HepG2 (cell line): ENCODE results near the gene PYGL. TPM values are rescaled to one million over a fixed set of nuclear protein-coding genes. Genes with fewer than 3 reads are reported as not detected.

Experiments used
- AKAP8 ChIP-seq: sonication (generic); formaldehyde crosslinking; IDR thresholded peaks from 2 replicates; pipeline ENCODE4 v1.5.1; 2020; ENCODE audit warnings: mild to moderate bottlenecking, missing genetic modification reagents
- HHEX ChIP-seq: IDR thresholded peaks from 2 replicates; pipeline ENCODE4 v1.6.1; 2016; ENCODE audit warnings: control low read depth
- JUNB ChIP-seq: sonication (generic); formaldehyde crosslinking; IDR thresholded peaks from 2 replicates; pipeline ENCODE4 v1.8.0; 2022; ENCODE audit warnings: missing genetic modification reagents, mild to moderate bottlenecking, borderline replicate concordance
- KDM4B ChIP-seq: sonication (generic); formaldehyde crosslinking; IDR thresholded peaks from 2 replicates; pipeline ENCODE4 v1.4.0; 2020; ENCODE audit warnings: missing genetic modification reagents
- MTA3 ChIP-seq: sonication (generic); formaldehyde crosslinking; IDR thresholded peaks from 2 replicates; pipeline ENCODE4 v1.4.0; 2020; ENCODE audit warnings: missing genetic modification reagents
- POGZ ChIP-seq: sonication (generic); formaldehyde crosslinking; IDR thresholded peaks from 2 replicates; pipeline ENCODE4 v1.4.0; 2020; ENCODE audit warnings: mild to moderate bottlenecking, missing genetic modification reagents
- REPIN1 ChIP-seq: sonication (generic); formaldehyde crosslinking; IDR thresholded peaks from 2 replicates; pipeline ENCODE4 v1.8.0; 2022; ENCODE audit warnings: missing genetic modification reagents, low read depth, mild to moderate bottlenecking, borderline replicate concordance
- SIX1 ChIP-seq: sonication (generic); formaldehyde crosslinking; IDR thresholded peaks from 2 replicates; pipeline ENCODE4 v1.4.0; 2020; ENCODE audit warnings: missing genetic modification reagents, borderline replicate concordance
- TP53 ChIP-seq: sonication (generic); formaldehyde crosslinking; conservative IDR thresholded peaks from 2 replicates; pipeline ENCODE4 v1.4.0; 2020; ENCODE audit warnings: missing genetic modification reagents
- ZBTB38 ChIP-seq: sonication (generic); formaldehyde crosslinking; IDR thresholded peaks from 2 replicates; pipeline ENCODE4 v1.5.1; 2020; ENCODE audit warnings: mild to moderate bottlenecking, missing genetic modification reagents
- ZBTB42 ChIP-seq: sonication (generic); formaldehyde crosslinking; IDR thresholded peaks from 2 replicates; pipeline ENCODE4 v1.5.0; 2020; ENCODE audit warnings: mild to moderate bottlenecking, missing genetic modification reagents
- ZNF136 ChIP-seq: sonication (generic); formaldehyde crosslinking; IDR thresholded peaks from 2 replicates; pipeline ENCODE4 v1.8.1; 2022; ENCODE audit warnings: low read depth, mild to moderate bottlenecking, moderate library complexity, missing genetic modification reagents
- ZNF354B ChIP-seq: sonication (generic); formaldehyde crosslinking; IDR thresholded peaks from 2 replicates; pipeline ENCODE4 v1.8.0; 2022; ENCODE audit warnings: mild to moderate bottlenecking, missing genetic modification reagents
- ZNF546 ChIP-seq: sonication (generic); formaldehyde crosslinking; conservative IDR thresholded peaks from 2 replicates; pipeline ENCODE4 v1.8.1; 2023; ENCODE audit warnings: mild to moderate bottlenecking, missing genetic modification reagents
- ZNF598 ChIP-seq: sonication (generic); formaldehyde crosslinking; IDR thresholded peaks from 2 replicates; pipeline ENCODE4 v1.5.1; 2020; ENCODE audit warnings: mild to moderate bottlenecking, missing genetic modification reagents, borderline replicate concordance
- ZNF674 ChIP-seq: sonication (generic); formaldehyde crosslinking; IDR thresholded peaks from 2 replicates; pipeline ENCODE4 v1.5.0; 2020; ENCODE audit warnings: low read depth, mild to moderate bottlenecking, missing genetic modification reagents
- ZNF724P ChIP-seq: sonication (generic); formaldehyde crosslinking; IDR thresholded peaks from 2 replicates; pipeline ENCODE4 v1.8.0; 2022; ENCODE audit warnings: missing genetic modification reagents, borderline replicate concordance
- ZNF879 ChIP-seq: sonication (generic); formaldehyde crosslinking; IDR thresholded peaks from 2 replicates; pipeline ENCODE4 v1.8.1; 2023; ENCODE audit warnings: missing genetic modification reagents
- polyA plus RNA-seq, 8 experiments: library from polyadenylated mRNA; depleted of rRNA in 3 of 8; stranded (reverse) in 7 of 8; unstranded in 1 of 8; fragments of >200 nt; fragmentation: Illumina TruSeq in 4 of 8; extraction: Trizol in 4 of 8; gene quantifications; 2 replicates each; pipeline versions ENCODE4 v1.2.1 to v1.2.3, GENCODE V29; 2011 to 2016; ENCODE audit warnings: low read depth in 4 of 8, missing spikeins in 1 of 8, mixed read lengths in 1 of 8; ENCODE audit not compliant: insufficient read depth in 1 of 8
- total RNA-seq, 5 experiments: library from RNA; depleted of rRNA; stranded (reverse); fragments of >200 nt; fragmentation: Illumina TruSeq; extraction: Trizol; gene quantifications; 2 replicates each; pipeline ENCODE4 v1.2.3, GENCODE V29; 2016; ENCODE audit warnings: low read depth in 1 of 5
- TF ChIP-seq, protein P1 (sequence below): IDR thresholded peaks from 2 replicates; pipeline ENCODE4 v1.6.1; 2016; ENCODE audit warnings: missing genetic modification reagents, missing compliant biosample characterization
- TF ChIP-seq, protein P2 (sequence below): sonication (generic); formaldehyde crosslinking; IDR thresholded peaks from 2 replicates; pipeline ENCODE4 v1.8.0; 2022; ENCODE audit warnings: missing genetic modification reagents, mild to moderate bottlenecking, inconsistent platforms, borderline replicate concordance
- TF ChIP-seq, protein P3 (sequence below): sonication (generic); formaldehyde crosslinking; conservative IDR thresholded peaks from 2 replicates; pipeline ENCODE4 v1.5.0; 2020; ENCODE audit warnings: missing genetic modification reagents
- TF ChIP-seq, protein P4 (sequence below): sonication (generic); formaldehyde crosslinking; IDR thresholded peaks from 2 replicates; pipeline ENCODE4 v1.5.1; 2020; ENCODE audit warnings: mild to moderate bottlenecking, missing genetic modification reagents, borderline replicate concordance
- TF ChIP-seq, protein P5 (sequence below), 2 experiments: sonication (generic) in 1 of 2; formaldehyde crosslinking in 1 of 2; IDR thresholded peaks; 2 replicates each; pipeline versions ENCODE4 v1.4.0 to v1.6.1; 2018 to 2020; ENCODE audit warnings: missing genetic modification reagents in 2 of 2, borderline replicate concordance in 1 of 2, low read depth in 1 of 2, mild to moderate bottlenecking in 1 of 2, missing biosample characterization in 1 of 2

PYGL gene
- total and polyA plus RNA-seq, 2 of the 13 experiments (the other 11 are each of a cell fraction or from before 2014, with no cell fraction given): 98.4 to 110 TPM

DNA sequence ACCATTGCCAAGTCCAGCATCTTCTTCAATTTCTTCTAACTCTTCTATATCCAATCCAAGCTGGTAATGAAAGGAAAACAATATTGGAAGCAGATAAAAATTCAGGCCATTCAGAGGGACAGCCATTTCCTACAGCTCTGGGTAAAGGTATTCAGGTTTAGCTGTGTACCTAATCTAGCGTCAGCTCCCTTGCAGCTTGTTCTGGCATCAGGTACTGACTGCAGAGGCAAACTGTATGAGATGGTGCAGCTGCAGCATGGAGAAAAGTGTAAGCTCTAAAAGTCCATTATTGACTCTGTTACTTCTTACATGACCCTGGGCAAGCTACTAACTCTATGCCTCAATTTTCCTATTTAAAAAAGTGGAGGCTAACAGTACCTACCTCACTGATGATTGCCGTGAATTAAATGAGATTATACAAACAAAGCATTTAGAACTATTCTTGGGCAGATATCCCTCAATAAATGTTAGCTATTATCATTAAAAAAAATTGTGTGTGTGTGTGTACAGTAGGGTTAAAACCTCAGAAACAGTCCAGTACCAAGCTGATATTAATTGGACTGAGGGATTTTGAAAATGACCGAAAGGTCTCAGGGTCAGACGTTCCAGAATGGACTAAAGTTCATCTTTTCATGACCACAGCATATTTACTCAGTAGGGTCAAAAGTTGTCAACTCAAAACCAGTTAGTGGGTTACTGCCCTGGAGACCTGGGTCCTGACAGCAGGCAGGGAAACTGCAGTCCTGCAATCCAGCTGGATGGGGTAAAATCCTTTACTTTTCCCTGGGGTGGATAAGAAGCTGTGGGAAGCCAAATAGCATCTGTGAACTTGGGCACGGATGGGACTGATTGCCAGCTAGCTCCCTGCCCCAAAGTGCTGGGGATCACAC, 8.9 kb downstream of the PYGL start (continued):
- TF ChIP-seq ZNF674 (CRISPR knock-in tag): no peak
- TF ChIP-seq TP53: 0 out of 2 replicates have a peak, but pooled peaks have one; percentile 60
- no peak for TF ChIP-seq ZNF546 (CRISPR knock-in tag)
- TF ChIP-seq ZNF879 (CRISPR knock-in tag): no peak
- TF ChIP-seq MTA3 (CRISPR knock-in tag): no peak
- TF ChIP-seq, protein P1, sequence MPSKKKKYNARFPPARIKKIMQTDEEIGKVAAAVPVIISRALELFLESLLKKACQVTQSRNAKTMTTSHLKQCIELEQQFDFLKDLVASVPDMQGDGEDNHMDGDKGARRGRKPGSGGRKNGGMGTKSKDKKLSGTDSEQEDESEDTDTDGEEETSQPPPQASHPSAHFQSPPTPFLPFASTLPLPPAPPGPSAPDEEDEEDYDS (CRISPR knock-in tag): peak; percentile 20; the same call in 1 of the 2 replicates
- TF ChIP-seq, protein P2, sequence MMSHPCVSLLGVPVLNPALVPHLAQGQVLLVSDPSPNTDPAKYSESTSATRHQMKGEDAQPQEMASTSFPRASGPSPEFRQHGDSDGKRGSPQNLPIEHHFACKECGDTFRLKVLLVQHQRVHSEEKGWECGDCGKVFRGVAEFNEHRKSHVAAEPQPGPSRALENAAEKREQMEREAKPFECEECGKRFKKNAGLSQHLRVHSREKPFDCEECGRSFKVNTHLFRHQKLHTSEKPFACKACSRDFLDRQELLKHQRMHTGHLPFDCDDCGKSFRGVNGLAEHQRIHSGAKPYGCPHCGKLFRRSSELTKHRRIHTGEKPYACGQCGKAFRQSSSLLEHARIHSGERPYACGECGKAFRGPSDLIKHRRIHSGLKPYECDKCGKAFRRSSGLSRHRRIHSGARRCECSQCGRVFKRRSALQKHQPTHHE: no peak
- peak; percentile 55; the same call in 1 of the 2 replicates for TF ChIP-seq SIX1
- TF ChIP-seq, protein P3, sequence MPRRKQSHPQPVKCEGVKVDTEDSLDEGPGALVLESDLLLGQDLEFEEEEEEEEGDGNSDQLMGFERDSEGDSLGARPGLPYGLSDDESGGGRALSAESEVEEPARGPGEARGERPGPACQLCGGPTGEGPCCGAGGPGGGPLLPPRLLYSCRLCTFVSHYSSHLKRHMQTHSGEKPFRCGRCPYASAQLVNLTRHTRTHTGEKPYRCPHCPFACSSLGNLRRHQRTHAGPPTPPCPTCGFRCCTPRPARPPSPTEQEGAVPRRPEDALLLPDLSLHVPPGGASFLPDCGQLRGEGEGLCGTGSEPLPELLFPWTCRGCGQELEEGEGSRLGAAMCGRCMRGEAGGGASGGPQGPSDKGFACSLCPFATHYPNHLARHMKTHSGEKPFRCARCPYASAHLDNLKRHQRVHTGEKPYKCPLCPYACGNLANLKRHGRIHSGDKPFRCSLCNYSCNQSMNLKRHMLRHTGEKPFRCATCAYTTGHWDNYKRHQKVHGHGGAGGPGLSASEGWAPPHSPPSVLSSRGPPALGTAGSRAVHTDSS (CRISPR knock-in tag): no peak
- TF ChIP-seq ZBTB42: no peak
- no peak for TF ChIP-seq ZNF724P
- TF ChIP-seq ZNF598 (CRISPR knock-in tag): 0 out of 2 replicates have a peak, but pooled peaks have one; percentile 35
- TF ChIP-seq, protein P4, sequence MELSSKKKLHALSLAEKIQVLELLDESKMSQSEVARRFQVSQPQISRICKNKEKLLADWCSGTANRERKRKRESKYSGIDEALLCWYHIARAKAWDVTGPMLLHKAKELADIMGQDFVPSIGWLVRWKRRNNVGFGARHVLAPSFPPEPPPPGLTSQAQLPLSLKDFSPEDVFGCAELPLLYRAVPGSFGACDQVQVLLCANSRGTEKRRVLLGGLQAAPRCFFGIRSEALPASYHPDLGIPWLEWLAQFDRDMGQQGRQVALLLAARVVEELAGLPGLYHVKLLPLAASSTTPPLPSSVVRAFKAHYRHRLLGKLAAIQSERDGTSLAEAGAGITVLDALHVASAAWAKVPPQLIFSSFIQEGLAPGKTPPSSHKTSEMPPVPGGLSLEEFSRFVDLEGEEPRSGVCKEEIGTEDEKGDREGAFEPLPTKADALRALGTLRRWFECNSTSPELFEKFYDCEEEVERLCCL (CRISPR knock-in tag): no peak
- TF ChIP-seq REPIN1 (CRISPR knock-in tag): peak; percentile 54; the same call in 1 of the 2 replicates
- TF ChIP-seq, protein P5, sequence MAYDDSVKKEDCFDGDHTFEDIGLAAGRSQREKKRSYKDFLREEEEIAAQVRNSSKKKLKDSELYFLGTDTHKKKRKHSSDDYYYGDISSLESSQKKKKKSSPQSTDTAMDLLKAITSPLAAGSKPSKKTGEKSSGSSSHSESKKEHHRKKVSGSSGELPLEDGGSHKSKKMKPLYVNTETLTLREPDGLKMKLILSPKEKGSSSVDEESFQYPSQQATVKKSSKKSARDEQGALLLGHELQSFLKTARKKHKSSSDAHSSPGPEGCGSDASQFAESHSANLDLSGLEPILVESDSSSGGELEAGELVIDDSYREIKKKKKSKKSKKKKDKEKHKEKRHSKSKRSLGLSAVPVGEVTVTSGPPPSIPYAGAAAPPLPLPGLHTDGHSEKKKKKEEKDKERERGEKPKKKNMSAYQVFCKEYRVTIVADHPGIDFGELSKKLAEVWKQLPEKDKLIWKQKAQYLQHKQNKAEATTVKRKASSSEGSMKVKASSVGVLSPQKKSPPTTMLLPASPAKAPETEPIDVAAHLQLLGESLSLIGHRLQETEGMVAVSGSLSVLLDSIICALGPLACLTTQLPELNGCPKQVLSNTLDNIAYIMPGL (CRISPR knock-in tag; IDR thresholded peaks at IDR 0.05; ENCODE audit: borderline replicate concordance in 1 of 2, low read depth in 1 of 2): 0 out of 4 replicates have a peak, but pooled peaks of 1 of the 2 experiments have one; percentile 19
- TF ChIP-seq ZNF136: no peak
- TF ChIP-seq ZBTB38: no peak
- no peak for TF ChIP-seq JUNB (CRISPR knock-in tag)
- peak; percentile 81 for TF ChIP-seq POGZ (CRISPR knock-in tag)
- no peak for TF ChIP-seq KDM4B (CRISPR knock-in tag)
- no peak for TF ChIP-seq AKAP8 (CRISPR knock-in tag)
- no peak for TF ChIP-seq ZNF354B (CRISPR knock-in tag)
- peak; percentile 68 for TF ChIP-seq HHEX (CRISPR knock-in tag)
